IPS DF 4.7 (cell line): ENCODE data around the gene RAP1A.

Experiments used
- DNase-seq: peaks from one replicate; pipeline ENCODE4 v3.0.0-alpha.2; 2013; ENCODE audit warnings: low spot score; ENCODE audit errors: extremely low read depth

Gene RAP1A

DNA sequence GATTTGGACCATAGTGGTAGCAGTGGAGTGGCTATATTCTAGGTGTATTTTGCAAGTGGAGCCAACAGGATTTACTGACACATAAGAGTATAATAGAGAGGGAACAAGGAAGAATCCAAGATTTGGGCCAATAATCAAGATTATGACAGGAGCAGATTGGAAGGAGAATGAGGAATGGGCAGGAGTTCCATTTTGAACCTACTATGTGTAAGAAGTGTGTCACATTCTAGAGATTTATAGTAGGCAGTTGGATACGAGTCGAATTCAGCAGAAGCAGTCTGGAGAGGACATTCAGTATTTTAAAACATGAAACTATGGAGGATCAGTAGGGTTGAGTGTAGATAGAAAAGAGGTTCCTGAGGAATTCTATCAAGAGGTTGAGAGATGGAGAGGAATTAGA is 97.9 kb downstream of the RAP1A start:
- no peak for DNase-seq

DNA sequence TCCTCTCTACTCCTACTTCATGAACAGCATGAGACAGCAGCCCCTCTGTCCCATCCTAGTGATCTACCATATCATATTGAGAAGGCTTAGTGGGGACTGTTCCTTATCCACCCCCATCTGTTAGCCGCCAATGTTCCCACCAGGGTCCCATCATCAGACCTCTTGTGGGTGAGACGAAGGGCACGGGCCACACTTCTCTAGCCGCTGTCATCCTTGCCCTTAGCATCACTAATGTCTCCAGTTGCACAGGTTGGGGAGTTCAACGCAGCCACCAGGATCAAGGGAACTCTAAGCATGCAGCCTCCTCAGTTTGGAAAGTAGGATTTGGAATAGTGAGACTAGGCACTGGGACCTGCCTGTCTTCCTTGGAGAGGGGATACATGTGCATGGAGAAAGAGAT is 99.5 kb downstream of the RAP1A start:
- DNase-seq = no peak

DNA sequence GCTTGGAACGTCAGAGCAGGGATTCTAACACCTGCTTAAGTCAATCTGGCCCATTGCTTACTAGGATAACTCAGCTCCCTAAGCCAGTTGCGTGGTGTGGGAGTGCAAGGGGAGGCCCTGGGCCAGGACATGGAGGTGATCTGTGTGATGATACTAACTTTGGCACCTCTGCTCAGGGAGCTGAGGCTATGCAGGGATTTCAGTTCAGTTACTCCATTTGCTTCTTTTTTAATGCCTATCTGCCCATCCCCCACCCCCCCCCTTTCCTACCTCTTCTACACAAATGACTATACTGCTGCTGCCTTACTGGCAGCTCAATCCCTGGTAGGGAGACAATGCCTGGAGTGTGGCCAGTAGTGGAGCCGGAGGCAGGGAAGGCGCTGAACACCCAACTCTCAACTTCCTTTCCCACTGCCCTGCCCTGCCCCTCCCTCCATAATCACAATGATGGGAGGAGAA is 100.1 kb downstream of the RAP1A start:
- DNase-seq = no peak

DNA sequence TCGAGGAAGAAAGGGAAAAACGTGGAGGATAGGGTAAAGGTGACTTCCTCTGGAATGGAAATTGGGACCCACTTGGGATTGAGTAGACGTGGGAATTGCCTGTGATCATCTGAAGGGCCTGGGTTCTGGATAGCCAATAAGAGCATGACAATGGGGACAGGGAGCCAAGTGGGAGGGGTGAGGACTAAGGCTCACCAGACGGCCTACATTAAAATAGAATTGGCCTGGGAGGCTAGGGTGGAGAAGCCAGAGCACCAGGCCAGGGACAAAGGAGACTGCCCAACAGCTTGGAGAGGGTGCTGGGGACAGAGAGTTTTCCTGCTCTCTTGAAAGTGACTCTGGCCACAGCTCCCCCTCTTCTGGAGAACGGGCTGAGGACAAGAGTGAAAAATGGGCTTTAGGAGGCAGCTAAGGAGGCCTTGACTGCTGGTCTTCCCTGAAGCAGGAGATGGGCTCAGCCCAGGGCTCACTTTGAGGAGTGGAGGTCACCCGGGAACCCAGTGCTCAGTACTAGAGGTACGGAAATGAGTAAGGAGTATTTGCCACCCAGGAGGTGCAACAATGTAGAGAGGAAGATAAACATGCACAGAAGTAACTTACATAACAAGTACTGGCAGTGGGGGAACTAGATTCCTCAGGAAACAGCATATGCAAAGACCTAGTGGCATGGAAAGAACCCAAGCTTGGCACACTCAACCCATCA is 100.8 kb downstream of the RAP1A start:
- DNase-seq = no peak

DNA sequence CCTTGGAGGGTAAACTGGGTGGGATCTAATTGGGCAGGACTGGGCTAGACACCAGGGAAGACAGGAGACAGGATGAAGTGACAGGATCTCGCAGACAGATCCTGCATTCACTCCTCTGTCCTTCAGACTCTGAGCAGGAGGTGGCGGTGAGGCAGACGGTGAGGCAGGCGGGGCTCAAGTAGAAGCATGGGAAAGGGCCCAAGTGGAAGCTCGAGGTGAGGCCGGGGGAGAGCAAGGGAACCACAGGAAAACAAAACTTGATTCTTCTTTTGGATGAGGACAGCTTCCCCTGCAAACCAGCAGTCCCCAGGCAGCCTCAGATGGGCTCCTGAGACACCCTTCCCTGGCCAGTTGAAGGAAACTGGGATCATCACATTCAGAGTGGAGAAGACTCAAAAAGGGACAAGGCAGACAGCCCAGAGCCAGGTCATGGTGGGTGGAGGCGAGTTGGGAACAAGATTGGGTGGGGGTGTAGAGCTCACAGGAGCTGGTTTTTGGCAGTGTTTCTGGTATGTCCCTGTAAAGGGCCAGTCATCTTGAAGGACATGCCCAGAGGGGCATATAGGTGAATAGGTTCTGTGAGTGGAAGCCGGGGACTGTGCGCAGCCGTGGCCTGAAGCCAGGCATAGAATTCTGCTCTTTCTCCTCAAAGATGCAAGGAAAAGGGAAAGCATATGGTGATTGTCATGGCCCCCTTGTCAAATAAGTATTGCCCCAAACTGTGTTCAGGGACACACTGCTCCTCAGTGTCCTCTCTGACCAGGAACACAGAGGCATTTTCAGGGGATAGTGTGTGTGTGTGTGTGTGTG is 101.6 kb downstream of the RAP1A start:
- no peak for DNase-seq

DNA sequence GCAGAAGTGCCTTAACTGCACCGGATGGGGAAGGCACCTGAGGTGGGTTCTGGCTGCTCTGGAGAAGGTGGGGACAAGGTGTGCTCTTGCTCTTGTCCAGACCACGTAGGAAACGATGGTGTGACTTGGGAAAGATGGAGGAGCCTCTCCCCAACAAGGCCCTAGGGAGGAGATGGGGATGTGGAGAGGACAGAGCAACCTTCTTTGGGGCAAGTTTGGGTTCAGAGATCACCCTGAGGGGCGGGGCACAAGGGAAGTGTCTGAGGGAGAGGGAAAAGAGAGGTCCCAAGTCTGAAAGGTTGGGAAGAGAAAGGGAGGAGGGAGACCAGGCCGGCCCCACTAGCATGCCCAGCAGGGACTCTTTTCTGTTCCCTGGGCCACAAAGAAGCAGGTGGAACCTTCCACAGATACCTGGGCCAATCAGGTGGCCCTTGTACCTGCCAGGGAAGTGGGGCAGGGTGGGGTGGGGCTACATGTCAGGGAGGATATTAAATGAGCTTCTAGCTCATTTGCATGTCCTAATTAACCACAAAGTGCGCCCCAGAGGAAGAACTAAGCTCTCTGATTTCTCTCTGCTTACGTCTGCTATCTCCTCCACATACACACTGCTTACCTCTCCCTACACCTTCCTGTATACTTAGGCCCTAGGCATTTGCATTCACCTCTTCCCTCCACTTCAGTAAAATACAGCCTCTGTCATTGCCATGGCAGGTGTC is 103.7 kb downstream of the RAP1A start:
- no peak for DNase-seq

DNA sequence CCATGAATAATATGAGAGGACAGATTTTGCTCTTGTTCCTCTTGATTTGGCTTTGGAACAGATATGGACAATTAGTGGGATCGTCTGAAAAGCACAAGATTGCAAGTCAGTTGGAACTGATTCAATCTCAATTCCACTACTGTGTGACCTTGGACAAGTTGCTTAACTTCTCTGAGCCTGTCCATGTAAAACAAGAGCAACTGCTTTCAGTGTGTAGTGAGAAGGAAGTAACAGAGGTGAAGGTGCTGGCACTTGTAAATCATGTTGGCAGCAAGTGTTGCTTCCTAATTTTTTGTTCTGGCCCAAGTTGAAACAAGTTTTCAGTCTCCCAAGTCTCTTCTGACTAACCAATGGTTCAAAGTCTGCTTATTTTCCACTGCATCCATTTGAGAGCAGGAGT is 104.3 kb downstream of the RAP1A start:
- no peak for DNase-seq

DNA sequence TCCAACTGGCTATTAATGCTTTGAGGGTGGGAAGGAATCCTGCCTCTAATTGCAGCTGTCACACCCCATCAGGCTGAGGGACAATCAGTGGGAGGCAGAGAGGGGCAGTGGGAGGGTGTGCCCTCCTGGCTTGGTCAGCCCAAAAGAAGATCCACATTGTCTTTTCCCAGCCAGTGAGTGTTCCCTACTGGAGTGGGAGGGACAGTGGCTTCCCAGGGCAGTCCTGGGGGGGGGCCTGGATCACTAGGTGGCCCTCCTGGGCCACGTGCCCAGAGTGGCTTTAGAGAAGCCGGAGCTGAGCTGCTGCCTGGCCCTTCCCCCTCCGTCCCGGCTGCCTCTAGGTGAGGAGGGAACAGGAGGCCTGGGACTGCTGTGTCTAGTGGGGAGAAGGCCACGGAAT is 105.6 kb downstream of the RAP1A start:
- no peak for DNase-seq

DNA sequence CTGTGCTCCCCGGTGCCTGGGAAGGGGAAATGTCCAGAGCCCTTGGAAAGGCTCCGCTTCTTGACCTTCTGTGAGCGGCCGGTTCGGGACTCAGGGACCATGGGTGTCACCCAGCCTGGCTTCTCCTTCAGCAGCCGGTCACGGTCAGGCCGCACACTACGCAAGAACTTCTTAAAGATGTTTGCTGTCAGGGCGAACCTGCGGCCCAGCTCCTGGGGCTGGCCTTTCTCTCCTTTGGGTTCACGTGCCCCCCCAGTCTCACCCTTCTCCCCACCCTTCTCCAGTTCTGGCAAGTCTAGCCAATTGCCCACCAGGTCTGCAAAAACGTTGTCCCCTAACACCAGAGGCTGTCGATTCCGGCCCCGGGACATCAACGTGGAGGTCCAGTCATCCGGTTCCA is 107.5 kb downstream of the RAP1A start:
- DNase-seq = no peak

DNA sequence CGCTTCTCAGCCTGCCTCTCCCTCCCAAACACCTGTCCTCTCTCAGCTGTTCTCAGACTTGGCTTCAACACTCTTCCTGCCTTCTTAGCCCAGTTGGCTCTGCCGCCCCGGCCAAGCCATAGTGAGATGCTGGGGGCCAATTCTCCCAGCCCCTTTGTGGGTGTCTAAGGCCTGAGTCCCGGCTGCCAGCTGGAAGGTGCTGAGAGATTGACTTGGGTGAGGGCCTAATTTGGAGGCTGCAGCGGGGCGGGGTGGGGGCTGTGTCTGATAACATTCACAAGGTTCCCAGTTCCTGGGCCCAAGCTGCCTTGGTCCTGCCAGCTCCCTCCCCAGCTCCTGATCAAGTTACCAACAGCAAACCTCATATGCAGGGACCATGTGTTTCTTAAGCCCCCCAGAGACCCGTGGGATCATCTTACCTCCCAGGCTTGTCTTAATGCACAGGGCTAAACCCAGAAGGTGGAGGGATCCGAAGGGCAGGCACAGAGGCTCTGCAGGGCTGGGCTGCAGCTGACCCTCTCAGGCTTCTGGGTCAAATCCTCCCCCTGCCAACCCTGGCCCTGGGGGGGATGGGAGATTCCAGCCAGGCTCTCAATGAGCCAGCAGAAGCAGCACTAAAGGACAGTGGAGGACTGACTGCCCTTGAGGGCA is 109.8 kb downstream of the RAP1A start:
- no peak for DNase-seq

DNA sequence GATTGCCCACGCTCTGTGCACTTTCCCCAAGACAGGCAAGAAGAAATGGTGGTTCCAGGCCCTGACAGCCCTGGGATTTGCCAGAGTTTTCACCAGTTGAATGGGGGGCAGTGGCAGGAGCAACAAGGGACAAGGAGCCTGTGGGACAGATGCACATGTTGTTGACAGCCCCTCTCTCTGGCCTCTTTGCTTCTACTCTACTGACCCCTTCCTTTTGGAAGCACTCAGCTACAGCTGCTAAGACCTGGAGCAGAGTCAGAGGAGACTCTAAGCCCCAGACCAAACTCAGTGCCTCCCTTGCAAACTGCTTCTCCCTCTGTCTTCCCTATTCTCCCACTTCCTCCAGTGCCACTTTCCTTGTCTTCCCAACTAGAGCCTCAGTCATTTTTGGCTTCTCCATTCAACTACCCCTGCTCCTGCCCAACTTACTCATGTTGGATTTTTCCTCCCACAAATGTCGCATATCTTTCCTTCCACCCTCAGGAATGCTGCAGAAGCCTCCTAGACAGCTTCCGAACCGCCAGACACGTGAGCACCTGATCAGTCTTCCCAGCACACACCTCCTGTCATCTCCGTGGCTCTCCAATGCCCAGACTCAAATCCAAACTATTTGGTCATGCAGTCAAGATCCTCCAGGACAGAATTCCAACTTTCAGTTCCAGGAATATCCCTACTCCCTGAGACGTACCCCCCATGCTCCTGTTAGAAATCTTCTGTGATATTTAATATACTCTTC is 110.5 kb downstream of the RAP1A start:
- no peak for DNase-seq

DNA sequence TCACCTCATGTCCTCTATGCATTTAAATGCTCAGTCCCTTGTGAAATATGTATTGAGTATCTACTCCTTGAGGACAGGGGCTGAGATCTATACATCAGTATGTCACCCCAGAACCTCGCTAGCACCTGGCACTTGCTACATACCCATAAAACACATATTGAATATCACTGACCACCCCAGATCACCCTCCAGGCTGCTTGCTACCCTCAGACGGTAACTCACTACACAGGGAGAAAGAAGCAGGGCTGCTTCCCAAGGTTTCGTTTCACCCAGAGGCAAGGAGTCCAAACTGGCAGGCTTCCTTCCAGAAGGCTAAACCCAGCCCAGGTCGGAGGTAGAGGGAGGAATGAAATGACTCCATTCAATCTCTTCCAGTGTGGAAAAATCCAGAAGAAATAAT is 111.1 kb downstream of the RAP1A start:
- DNase-seq = no peak

DNA sequence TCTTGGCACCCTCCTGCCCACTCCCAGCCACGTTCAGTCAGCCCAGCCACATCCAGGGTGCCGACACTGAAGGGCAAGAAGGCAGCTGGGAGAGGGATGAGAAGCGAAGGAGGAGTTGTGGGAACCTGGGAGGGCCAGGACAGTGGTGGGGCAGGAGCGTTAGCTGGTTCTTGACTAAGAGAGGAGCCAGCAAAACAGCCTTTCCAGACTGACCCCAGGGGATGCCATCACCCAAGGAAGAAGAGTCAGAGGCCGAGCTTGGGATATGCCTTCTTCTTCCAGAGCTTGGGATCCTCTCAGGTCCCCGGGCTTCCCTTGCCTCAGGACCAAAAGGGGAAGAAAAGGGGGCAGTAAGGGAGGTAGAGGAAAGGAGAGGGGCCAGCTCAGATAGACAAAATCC is 112.4 kb downstream of the RAP1A start:
- no peak for DNase-seq

DNA sequence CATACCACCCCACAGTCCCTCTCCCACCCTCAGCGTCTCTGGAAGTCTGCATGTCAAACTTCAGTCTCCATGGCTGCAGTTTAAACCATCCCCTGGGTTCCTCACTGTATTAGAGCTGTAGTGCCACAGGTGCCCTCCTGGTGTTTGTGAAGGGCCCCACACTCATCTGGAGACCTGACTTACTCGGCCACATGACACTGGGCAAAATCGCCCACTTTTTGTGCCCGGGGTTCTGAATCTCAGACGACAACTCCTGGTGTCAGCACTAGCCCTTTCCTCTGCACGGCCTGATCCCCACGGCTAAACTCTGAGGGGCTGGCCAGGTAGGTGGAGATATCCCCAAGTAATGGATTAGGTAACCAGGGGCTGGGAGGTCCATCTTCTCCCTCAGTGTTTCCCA is 113.1 kb downstream of the RAP1A start:
- no peak for DNase-seq

DNA sequence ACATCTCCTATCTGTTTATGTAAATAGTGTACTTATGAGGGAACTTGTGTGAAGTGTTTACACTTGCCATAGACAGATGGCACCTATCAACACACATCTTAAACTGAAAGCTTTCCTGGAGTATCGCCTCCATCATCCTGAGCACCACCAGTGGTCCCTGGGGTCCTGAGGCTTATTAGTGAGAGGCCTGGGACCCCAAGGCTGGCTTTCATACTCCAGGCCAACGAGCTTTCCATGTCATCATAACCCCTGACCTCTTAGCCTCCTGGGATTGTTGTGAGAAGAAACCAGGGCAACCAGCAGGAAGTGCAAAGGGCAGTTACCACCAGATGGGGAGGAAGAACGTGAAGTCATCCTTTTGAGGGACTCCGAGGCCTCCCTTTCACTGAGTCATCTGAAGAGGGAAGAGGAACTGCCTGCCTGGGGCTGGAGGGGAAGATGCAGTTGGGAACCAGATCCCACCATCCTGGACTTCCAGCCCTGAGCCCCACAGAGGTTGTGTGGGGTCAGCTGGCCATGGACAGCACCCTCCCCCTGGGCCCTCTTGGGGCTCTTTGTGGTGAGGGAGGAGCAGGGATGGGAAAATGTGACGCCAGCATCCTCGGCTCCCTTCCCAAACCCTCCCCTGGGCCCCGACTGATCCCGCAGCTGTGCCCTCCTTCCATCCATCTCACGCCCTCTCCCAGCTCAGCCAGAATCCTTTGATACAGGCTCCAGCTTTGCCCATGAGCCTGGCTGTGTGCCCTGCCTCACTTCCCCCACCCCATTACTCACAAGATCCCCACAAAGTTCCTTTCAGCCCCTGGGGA is 113.8 kb downstream of the RAP1A start:
- no peak for DNase-seq

DNA sequence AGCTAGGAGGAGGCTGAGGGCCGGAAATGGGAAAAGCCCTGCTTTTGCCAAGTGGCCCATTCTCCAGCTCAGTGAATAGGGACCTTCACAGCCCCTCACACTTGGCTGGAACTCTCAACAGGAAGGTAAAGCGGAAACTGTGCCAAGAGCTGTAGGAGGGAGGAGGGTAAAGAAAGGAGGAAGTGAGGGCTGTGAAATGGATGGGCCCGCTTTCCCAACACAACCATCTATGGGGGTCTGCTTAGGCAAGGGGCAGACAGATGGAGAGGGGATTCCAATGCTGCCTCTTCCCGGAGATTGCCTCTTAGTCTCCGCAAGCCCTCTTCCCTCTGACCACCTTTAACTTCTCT is 114.4 kb downstream of the RAP1A start:
- DNase-seq = no peak

DNA sequence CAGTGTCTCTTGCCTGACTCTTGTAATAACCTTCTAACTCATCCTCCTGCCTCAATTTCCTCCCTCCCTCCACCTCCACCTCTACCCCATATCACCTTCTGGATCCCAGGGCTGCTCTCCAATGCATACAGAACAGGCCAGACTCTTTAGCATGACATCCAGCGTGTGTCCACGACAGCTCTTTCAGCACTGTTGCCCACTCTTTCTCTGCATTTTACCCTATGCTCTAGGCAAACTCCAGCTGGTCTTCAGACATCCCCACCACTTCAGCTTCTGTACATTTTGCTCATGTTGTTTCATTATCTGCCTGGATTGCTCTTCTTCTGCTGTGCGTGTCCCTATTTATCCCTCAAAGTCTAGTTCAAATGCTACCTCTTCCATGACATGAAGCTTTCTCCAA is 114.8 kb downstream of the RAP1A start:
- DNase-seq = no peak

DNA sequence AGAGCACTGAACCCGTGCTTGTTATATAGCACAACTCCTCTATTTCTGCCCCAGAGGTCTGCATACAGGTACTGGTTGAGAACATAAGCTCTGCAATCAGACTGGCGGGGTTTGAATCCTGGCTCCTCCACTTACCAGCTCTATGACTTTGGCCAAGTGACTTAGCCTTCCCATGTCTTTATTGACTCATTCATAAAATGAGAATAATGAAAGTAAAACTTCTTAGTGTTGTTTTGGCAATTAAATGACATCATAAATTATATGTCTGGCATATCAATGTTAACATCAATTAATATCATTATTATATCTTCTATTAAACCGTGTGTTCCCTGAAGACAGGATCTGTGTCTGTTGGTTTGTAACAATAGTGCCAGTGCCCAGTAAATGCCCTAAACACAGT is 115.3 kb downstream of the RAP1A start:
- no peak for DNase-seq

DNA sequence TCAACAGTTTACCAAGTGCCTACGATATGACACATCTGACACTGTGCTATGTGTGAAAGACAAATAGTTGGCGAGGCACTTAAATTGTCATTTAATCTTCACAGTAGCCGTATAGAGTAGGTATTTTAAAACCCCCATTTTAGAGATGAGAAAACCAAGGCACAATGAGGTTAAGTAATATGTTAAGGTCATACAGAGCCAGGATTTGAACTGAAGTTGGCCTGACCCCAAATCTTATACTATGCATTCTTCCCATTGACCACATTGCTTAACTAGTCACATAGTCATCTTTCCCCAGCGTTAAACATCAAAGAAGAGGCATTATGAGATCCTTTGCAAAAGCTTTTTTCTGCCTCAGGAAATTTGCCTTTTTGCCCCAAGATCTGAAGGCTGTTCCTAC is 115.7 kb downstream of the RAP1A start:
- DNase-seq = no peak

DNA sequence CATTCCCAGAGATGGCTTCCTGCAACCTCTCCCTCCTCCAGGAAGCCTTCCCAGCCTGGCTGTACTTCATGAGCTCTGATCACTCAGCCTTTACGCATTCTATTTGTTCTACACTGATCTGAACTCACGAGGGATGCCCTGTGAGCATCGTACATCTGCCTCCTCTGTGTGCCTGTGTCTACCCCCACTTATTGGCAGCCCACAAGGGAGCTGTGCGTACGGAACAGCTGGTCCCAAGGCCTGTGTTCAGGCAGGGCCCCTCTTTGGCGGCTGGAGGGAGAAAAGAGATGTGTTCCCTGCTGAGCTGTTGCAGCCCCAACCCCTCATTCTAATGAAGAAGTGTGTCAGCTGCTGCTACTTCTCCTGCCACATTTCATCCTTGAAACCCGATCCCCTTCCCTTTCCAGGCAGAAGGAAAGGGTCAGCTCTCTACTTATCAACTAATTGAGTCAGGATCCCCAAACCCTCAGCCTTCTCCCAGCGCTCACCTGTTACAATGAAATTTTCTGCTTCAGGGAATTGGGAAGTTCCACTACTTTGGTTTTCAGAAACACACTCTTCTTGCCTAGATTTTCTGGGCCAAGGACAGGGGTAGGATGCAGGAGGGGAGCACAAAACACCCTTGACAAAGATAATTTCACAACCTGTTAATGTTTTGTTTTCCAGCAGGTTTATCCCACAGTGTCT is 116.4 kb downstream of the RAP1A start:
- DNase-seq = no peak
